ENCODE measurements around the gene STAB1.

STAB1 gene

DNA sequence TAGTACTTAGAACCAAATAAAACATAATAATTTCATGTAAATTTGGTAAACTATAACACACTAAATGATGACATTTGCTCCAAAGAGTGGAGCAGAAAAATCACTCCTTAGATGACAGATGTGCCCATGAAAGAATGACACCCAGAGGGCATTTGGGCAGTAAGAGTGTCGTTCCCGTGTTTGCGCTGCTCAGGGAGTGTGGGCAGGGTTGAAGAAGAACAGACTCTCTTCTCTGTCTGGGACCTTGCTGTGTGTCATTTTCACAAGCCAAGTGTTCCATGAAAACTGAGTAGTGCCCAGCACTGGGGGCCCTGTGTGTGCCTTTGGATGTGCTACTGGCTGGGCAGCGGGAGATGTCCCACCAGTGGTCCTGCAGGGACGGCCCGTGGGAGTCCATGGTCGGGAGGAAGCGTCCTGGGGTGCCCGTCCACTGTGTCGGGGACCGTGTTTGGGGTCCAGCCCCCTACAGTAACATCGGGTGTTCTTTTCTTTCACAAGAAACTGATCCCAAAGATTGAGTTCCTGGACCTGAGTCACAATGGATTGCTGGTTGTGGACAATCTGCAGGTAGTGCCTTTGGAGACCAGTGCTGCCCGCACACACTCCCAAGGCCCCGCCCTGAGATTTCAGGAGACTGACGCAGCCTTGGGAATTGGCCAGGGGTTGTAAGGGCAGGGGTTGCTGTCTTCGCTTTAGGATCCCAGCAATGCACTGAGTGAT is 17.9 kb upstream of the STAB1 start:
- Histone ChIP-seq H3K36me3 (ENCODE audit: insufficient read depth, low read length) (peaks cover 39% of the 10 kb centered on the region), H3K9ac (ENCODE audit: low read depth, low read length) (no peak overlapping the region), H3K9me3 (ENCODE audit: control insufficient read depth, insufficient read depth, low read length) (no peaks in the 10 kb centered on the region), H3K4me1 (ENCODE audit: insufficient read depth, low read length) (no peaks in the 10 kb centered on the region)

GRCh38 chr3:52477796-52478095 is 17.4 kb upstream of the STAB1 start:
- Histone ChIP-seq H3K9me3 (ENCODE audit: control insufficient read depth, insufficient read depth, low read length) (no peaks in the 10 kb centered on the region), H3K4me1 (ENCODE audit: insufficient read depth, low read length) (no peaks in the 10 kb centered on the region), H3K9ac (ENCODE audit: low read depth, low read length) (no peak overlapping the region), H3K36me3 (ENCODE audit: insufficient read depth, low read length) (peaks cover 40% of the 10 kb centered on the region)

DNA sequence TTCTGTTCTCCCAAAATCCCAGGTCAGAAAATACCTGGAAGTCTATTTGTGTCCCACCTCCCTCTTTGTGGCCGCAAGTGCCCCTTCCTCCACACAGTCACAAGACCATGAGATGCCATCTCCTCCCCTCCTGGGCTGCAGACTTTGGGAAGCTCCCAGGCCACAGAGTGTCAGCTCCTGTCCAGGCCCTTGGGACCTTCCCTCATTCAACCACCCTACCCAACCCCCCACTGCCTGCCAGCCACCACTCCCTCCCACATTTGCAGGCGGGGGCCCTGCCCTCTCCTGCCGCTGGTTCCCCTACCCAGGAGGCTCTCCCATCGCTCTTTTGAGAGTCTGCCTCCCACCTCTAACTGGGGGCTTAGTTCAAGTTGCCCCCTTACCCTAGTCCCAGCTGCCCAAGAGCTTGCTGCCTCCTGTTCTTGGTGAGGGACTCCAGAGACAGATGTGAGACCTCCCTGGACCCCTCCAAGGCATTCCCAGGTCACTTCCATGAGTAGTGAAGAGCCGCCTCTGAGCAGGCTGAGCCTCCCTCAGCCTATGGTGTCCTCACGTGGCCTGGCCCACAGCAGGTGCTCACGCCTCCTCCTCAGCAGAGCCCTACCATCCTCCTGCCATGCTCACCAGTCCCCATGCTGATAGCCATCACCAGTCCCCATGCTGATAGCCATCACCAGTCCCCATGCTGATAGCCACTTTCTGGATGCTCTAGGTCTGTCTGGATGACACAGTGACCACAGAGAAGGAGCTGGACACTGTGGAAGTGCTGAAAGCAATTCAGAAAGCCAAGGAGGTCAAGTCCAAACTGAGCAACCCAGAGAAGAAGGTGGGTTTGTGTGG is 15.9 kb upstream of the STAB1 start:
- H3K9ac ChIP-seq (ENCODE audit: low read depth, low read length): no peak overlapping the region
- H3K9me3 ChIP-seq (ENCODE audit: control insufficient read depth, insufficient read depth, low read length): no peaks in the 10 kb centered on the region
- no peaks in the 10 kb centered on the region for H3K4me1 ChIP-seq (ENCODE audit: insufficient read depth, low read length)
- peaks cover 36% of the 10 kb centered on the region for H3K36me3 ChIP-seq (ENCODE audit: insufficient read depth, low read length)

GRCh38 chr3:52479877-52480575 is 15.1 kb upstream of the STAB1 start:
- H3K36me3 ChIP-seq (ENCODE audit: insufficient read depth, low read length): peaks cover 36% of the 10 kb centered on the region
- H3K9ac ChIP-seq (ENCODE audit: low read depth, low read length): no peak overlapping the region
- no peaks in the 10 kb centered on the region for H3K9me3 ChIP-seq (ENCODE audit: control insufficient read depth, insufficient read depth, low read length)
- no peaks in the 10 kb centered on the region for H3K4me1 ChIP-seq (ENCODE audit: insufficient read depth, low read length)

DNA sequence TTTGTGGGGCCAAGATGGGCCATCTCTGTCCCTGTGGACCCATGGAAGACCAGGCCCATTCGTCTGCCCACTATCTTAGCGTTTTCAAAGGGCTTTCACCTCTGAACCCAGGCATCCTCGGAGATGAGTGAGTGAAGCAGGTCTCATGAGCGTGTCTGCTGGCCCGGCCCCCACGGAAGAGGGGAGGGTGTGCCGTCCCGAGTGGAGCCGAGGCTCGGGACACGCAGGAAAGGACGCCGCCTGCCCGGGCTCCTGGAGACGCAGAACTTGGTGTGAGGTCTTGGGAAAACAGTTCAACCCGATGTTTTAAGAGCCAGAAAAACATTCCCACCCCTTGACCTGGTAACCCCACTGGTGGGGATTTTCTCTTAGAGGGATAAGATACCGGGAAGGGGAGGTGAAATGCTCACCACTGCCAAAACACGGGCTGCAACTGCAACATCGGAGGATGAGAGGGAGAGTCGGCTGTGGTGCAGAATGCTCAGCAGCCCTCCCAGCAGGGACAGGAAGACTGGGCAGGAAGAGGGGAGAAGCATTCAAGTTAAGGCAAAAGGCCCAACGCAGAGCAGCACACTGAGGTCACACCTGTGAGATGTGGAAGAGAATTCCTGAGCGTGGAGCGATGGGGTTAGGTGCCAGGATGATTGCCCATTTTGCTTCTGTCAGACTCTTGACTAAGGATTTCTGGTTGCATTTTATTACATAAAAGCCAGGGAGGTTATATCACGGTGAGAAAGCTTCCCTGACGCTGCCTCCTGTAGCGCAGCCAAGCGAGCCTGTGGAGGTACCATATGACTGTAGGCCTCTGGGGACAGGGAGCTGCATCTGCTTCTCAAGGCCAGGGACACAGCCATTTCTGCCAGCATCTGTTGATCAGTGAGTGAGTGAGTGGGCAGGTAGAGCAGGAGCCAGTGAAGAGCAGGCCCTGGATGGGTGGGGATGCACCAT is 14.1 kb upstream of the STAB1 start:
- Histone ChIP-seq H3K36me3 (ENCODE audit: insufficient read depth, low read length) (peaks cover 32% of the 10 kb centered on the region), H3K9me3 (ENCODE audit: control insufficient read depth, insufficient read depth, low read length) (no peaks in the 10 kb centered on the region), H3K4me1 (ENCODE audit: insufficient read depth, low read length) (no peaks in the 10 kb centered on the region), H3K9ac (ENCODE audit: low read depth, low read length) (no peak overlapping the region)

GRCh38 chr3:52481819-52482521 is 13.2 kb upstream of the STAB1 start:
- Histone ChIP-seq H3K9me3 (ENCODE audit: control insufficient read depth, insufficient read depth, low read length) (no peaks in the 10 kb centered on the region), H3K9ac (ENCODE audit: low read depth, low read length) (no peak overlapping the region), H3K36me3 (ENCODE audit: insufficient read depth, low read length) (peaks cover 25% of the 10 kb centered on the region), H3K4me1 (ENCODE audit: insufficient read depth, low read length) (no peaks in the 10 kb centered on the region)

DNA sequence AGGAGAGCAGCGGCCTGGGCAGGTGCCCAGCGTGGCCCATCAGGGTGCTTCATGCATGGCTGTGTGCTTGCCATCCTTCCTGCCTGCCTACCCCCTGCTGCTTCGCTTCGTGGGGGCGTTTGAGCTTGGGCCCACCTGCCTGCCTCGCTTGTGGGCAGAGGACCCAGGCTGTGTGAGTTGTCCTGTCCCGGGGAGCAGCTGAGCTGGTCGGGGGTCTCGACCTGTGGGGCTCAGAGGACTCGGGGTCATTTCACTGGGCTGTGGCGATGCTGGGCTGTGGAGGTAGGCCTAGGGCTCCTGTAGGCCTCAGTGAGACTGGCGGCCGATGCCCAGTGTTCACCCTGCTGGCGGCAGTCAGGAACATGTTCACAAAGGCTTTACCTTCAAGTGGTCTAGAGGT is 12.1 kb upstream of the STAB1 start:
- no peaks in the 10 kb centered on the region for H3K9me3 ChIP-seq (ENCODE audit: control insufficient read depth, insufficient read depth, low read length)
- H3K36me3 ChIP-seq (ENCODE audit: insufficient read depth, low read length): peaks cover 18% of the 10 kb centered on the region
- H3K4me1 ChIP-seq (ENCODE audit: insufficient read depth, low read length): no peaks in the 10 kb centered on the region
- H3K9ac ChIP-seq (ENCODE audit: low read depth, low read length): no peak overlapping the region

GRCh38 chr3:52483577-52484381 is 11.4 kb upstream of the STAB1 start:
- Histone ChIP-seq H3K9me3 (ENCODE audit: control insufficient read depth, insufficient read depth, low read length) (no peaks in the 10 kb centered on the region), H3K9ac (ENCODE audit: low read depth, low read length) (no peak overlapping the region), H3K36me3 (ENCODE audit: insufficient read depth, low read length) (peaks cover 14% of the 10 kb centered on the region)

GRCh38 chr3:52484680-52485461 is 10.3 kb upstream of the STAB1 start:
- Histone ChIP-seq H3K36me3 (ENCODE audit: insufficient read depth, low read length) (peaks cover 10% of the 10 kb centered on the region), H3K9me3 (ENCODE audit: control insufficient read depth, insufficient read depth, low read length) (no peaks in the 10 kb centered on the region), H3K4me1 (ENCODE audit: insufficient read depth, low read length) (no peaks in the 10 kb centered on the region), H3K9ac (ENCODE audit: low read depth, low read length) (no peak overlapping the region)

More at GRCh38 chr3:52483577-52484381, 11.4 kb upstream of the STAB1 start:
- no peaks in the 10 kb centered on the region for H3K4me1 ChIP-seq (ENCODE audit: insufficient read depth, low read length)

DNA sequence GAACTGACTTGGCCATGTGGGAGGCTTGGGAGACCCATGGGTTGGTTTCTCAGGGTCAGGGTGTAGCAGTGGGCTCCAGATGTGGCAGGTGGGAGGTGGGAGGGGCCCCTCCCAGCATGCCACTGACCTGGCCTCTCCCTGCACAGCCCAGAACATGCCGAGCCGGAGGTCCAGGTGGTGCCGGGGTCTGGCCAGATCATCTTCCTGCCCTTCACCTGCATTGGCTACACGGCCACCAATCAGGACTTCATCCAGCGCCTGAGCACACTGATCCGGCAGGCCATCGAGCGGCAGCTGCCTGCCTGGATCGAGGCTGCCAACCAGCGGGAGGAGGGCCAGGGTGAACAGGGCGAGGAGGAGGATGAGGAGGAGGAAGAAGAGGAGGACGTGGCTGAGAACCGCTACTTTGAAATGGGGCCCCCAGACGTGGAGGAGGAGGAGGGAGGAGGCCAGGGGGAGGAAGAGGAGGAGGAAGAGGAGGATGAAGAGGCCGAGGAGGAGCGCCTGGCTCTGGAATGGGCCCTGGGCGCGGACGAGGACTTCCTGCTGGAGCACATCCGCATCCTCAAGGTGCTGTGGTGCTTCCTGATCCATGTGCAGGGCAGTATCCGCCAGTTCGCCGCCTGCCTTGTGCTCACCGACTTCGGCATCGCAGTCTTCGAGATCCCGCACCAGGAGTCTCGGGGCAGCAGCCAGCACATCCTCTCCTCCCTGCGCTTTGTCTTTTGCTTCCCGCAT is 7.9 kb upstream of the STAB1 start:
- Histone ChIP-seq H3K9me3 (ENCODE audit: control insufficient read depth, insufficient read depth, low read length) (no peaks in the 10 kb centered on the region), H3K4me1 (ENCODE audit: insufficient read depth, low read length) (no peaks in the 10 kb centered on the region), H3K36me3 (ENCODE audit: insufficient read depth, low read length) (peaks cover 12% of the 10 kb centered on the region), H3K9ac (ENCODE audit: low read depth, low read length) (no peak overlapping the region)

DNA sequence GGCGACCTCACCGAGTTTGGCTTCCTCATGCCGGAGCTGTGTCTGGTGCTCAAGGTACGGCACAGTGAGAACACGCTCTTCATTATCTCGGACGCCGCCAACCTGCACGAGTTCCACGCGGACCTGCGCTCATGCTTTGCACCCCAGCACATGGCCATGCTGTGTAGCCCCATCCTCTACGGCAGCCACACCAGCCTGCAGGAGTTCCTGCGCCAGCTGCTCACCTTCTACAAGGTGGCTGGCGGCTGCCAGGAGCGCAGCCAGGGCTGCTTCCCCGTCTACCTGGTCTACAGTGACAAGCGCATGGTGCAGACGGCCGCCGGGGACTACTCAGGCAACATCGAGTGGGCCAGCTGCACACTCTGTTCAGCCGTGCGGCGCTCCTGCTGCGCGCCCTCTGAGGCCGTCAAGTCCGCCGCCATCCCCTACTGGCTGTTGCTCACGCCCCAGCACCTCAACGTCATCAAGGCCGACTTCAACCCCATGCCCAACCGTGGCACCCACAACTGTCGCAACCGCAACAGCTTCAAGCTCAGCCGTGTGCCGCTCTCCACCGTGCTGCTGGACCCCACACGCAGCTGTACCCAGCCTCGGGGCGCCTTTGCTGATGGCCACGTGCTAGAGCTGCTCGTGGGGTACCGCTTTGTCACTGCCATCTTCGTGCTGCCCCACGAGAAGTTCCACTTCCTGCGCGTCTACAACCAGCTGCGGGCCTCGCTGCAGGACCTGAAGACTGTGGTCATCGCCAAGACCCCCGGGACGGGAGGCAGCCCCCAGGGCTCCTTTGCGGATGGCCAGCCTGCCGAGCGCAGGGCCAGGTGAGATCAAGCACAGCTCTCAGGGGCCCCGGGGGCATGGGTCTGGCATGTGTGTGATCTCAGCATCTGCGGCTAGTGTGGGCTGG is 7.1 kb upstream of the STAB1 start:
- H3K4me1 ChIP-seq (ENCODE audit: insufficient read depth, low read length): no peaks in the 10 kb centered on the region
- no peaks in the 10 kb centered on the region for H3K9me3 ChIP-seq (ENCODE audit: control insufficient read depth, insufficient read depth, low read length)
- no peak overlapping the region for H3K9ac ChIP-seq (ENCODE audit: low read depth, low read length)
- H3K36me3 ChIP-seq (ENCODE audit: insufficient read depth, low read length): peaks cover 6% of the 10 kb centered on the region; the same call in 1 of the 2 replicates
